Measurements from ENCODE around the gene DACH1. TPM values are rescaled to one million over a fixed set of nuclear protein-coding genes. Genes with fewer than 3 reads are reported as not detected.

Gene DACH1
- polyA plus RNA-seq, 1 donor from 2014 or later = not detected

GRCh38 chr13:71576571-71576970 is 290.4 kb downstream of the DACH1 start:
- Mint-ChIP-seq H3K9me3 (peaks cover 0 to 2% (median 0%) of the 10 kb centered on the region in 3 donors), H3K4me3 (no peak overlapping the region), H3K4me1 (no peaks in the 10 kb centered on the region), H3K27me3 (no peaks in the 10 kb centered on the region), H3K27ac (no peak overlapping the region), H3K36me3 (no peaks in the 10 kb centered on the region)

DNA sequence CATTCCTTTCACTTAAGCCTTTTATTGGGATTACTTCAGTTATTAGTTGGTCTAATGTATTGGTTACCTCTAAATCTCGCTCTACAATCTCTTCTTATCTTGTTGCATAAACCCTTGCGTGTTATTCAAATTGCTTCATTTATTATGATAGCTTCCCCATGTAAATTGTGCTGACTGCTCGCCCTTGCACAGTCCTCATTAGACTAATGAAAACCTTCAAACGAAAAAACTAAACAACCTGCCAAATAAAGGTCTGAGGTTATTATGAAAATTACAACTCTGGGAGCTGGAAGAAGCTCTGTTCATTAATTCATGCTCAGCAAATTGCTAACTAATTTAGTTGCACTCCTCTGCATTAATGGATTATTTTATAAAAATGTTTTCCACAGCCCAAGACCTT is 320.1 kb downstream of the DACH1 start:
- Mint-ChIP-seq H3K27ac (no peak overlapping the region), H3K4me1 (no peaks in the 10 kb centered on the region), H3K36me3 (no peaks in the 10 kb centered on the region), H3K27me3 (no peaks in the 10 kb centered on the region), H3K4me3 (no peak overlapping the region), H3K9me3 (peaks cover 0 to 1% (median 0%) of the 10 kb centered on the region in 3 donors)

DNA sequence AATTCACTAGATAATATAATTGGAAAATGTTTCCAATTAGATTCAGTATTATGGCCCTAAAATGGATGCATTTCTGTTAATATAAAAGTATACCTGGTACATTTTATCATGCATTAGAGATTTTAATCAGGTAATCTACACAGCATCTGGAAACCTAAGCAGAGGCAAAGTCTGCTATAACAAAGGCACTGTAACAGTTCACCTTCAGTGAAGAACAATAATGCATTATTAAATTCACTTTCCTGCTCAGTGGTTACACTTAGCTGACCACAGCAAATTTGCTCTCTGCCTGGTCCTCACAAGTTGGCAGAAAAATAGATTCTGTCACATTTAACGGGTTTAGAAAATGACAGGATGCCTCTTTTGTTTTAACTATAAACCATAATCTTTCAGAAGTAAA is 326.9 kb downstream of the DACH1 start:
- H3K36me3 Mint-ChIP-seq = no peaks in the 10 kb centered on the region

GRCh38 chr13:71536201-71536600 is 330.8 kb downstream of the DACH1 start:
- no peak overlapping the region for H3K4me3 Mint-ChIP-seq
- no peaks in the 10 kb centered on the region for H3K27me3 Mint-ChIP-seq
- no peaks in the 10 kb centered on the region for H3K4me1 Mint-ChIP-seq
- no peaks in the 10 kb centered on the region for H3K36me3 Mint-ChIP-seq
- H3K27ac Mint-ChIP-seq = no peak overlapping the region
- peaks cover 0 to 4% (median 2%) of the 10 kb centered on the region in 3 donors for H3K9me3 Mint-ChIP-seq

More for the DNA sequence above, 326.9 kb downstream of the DACH1 start:
- Mint-ChIP-seq H3K27ac (no peak overlapping the region), H3K27me3 (no peaks in the 10 kb centered on the region), H3K4me3 (no peak overlapping the region), H3K9me3 (no peaks in the 10 kb centered on the region), H3K4me1 (no peaks in the 10 kb centered on the region)

GRCh38 chr13:71524613-71525304 is 342.2 kb downstream of the DACH1 start:
- Mint-ChIP-seq H3K9me3 (peaks cover 2 to 6% (median 3%) of the 10 kb centered on the region in 3 donors), H3K4me1 (no peaks in the 10 kb centered on the region), H3K36me3 (no peaks in the 10 kb centered on the region), H3K4me3 (no peak overlapping the region), H3K27ac (no peak overlapping the region), H3K27me3 (no peaks in the 10 kb centered on the region)

DNA sequence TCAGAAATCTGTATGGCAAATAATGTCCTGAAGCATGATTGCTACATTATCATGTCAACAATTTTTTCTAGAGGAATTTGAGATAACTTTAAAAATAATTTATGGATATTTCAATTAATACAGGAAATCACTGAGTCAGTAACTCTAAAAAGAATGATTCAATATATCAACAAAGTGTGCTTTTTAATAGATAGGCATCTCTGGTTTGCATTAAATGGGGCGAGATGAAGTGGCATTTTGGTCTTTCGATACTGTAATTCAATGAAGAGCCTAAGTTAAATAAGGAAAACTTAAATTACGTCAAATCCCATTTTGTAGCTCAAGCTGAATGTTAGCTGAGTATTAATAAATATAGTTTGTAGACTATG is 342.8 kb downstream of the DACH1 start:
- Mint-ChIP-seq H3K4me3 (no peak overlapping the region), H3K9me3 (peaks cover 2 to 3% (median 2%) of the 10 kb centered on the region in 3 donors), H3K4me1 (no peaks in the 10 kb centered on the region), H3K27ac (no peak overlapping the region), H3K36me3 (no peaks in the 10 kb centered on the region), H3K27me3 (no peaks in the 10 kb centered on the region)

DNA sequence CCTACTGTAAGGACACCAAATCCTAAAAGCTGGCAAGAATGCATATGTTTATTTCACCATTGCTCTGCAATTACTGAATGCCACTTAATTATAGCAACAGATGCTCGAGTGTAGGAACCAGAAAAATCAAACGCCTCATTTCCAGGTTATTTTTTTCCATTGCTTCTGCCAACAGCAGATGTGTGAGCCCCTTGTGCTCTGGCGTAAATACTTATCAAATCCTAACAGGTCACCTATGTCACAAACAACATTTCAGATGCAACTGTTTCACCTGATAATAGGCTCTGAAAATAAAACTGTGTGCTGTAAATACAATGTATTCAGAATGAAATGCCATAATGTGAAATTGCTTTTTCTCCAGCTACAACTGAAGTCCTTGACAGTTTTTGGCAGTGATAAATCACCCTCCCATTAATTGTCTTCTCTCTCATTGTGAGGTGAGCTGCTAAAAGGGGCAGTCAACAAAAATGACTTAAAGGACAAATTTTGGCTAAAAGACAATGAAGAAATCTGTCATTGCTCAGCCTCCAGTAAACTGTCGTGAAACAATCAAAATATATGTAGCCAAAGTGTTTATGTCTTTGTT is 344.0 kb downstream of the DACH1 start:
- Mint-ChIP-seq H3K27me3 (no peaks in the 10 kb centered on the region), H3K9me3 (peaks cover 2% of the 10 kb centered on the region in 3 donors), H3K4me3 (no peak overlapping the region), H3K4me1 (no peaks in the 10 kb centered on the region), H3K27ac (no peak overlapping the region), H3K36me3 (no peaks in the 10 kb centered on the region)

GRCh38 chr13:71517004-71517403 is 350.0 kb downstream of the DACH1 start:
- H3K4me1 Mint-ChIP-seq = no peaks in the 10 kb centered on the region
- no peaks in the 10 kb centered on the region for H3K27me3 Mint-ChIP-seq
- H3K9me3 Mint-ChIP-seq = peaks cover 0 to 3% (median 0%) of the 10 kb centered on the region in 3 donors
- H3K27ac Mint-ChIP-seq = no peak overlapping the region
- no peak overlapping the region for H3K4me3 Mint-ChIP-seq
- no peaks in the 10 kb centered on the region for H3K36me3 Mint-ChIP-seq

- Mint-ChIP-seq H3K36me3 (no peaks in the 10 kb centered on the region), H3K4me1 (no peaks in the 10 kb centered on the region), H3K4me3 (no peak overlapping the region), H3K27me3 (no peaks in the 10 kb centered on the region), H3K9me3 (peaks cover 0 to 4% (median 0%) of the 10 kb centered on the region in 3 donors), H3K27ac (no peak overlapping the region)
These were observed 350.5 kb downstream of the DACH1 start for GRCh38 chr13:71516521-71516920.

DNA sequence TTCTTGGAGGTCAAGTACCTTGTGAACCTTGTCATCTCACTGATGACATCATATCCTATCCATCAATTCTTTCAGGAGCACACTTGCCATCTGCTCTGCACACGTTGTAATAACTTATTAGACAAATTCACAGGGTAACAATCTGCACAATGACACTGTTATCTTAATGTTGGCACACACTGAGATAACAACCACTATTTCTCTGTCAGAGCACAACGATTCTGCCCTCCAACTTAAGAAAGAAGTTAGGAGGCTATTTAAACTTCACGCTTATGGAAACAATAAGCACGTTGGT is 351.3 kb downstream of the DACH1 start:
- H3K27ac Mint-ChIP-seq = no peak overlapping the region
- H3K4me3 Mint-ChIP-seq = no peak overlapping the region
- no peaks in the 10 kb centered on the region for H3K36me3 Mint-ChIP-seq
- peaks cover 0 to 3% (median 0%) of the 10 kb centered on the region in 3 donors for H3K9me3 Mint-ChIP-seq
- no peaks in the 10 kb centered on the region for H3K4me1 Mint-ChIP-seq
- H3K27me3 Mint-ChIP-seq = no peaks in the 10 kb centered on the region

DNA sequence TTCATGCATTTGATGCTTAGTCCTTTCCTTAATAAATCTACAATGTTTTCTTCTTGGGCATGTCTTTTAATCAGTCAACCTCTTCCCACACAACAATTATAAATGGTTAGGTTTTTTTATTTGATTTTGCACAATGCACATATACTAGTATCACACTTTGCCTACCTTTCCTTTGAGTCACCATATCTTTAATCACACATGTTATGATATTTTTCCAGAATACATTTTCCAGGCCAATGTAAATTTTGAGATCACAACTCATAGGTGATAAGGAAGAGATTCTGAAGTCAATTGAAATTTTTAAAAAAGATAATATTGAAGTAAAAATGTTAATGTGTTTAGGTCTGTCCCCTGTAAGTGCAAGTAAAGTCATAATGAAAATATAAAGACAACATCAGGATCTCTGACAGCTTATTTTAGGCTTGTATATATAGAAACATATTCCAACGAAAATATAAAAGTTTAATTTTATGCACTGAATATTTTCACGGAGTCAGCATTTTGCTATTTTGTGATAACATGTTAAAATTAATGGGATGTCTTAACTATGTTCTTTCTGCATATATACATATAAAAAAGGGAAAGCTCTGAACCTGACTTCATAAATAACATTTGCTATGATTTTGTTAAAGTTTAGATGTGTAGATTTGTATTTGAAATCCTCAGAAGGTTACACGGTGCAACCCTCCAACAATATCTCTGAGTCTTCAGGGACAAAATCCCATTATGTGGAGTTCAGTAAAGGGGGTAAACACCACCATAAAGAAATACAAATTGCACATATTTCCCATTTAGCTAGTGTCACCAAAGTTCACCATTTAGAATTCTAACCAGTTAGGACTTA is 351.9 kb downstream of the DACH1 start:
- no peaks in the 10 kb centered on the region for H3K36me3 Mint-ChIP-seq
- H3K27ac Mint-ChIP-seq = no peak overlapping the region
- H3K4me3 Mint-ChIP-seq = no peak overlapping the region
- no peaks in the 10 kb centered on the region for H3K4me1 Mint-ChIP-seq
- H3K9me3 Mint-ChIP-seq = peaks cover 0 to 3% (median 0%) of the 10 kb centered on the region in 3 donors
- H3K27me3 Mint-ChIP-seq = no peaks in the 10 kb centered on the region

DNA sequence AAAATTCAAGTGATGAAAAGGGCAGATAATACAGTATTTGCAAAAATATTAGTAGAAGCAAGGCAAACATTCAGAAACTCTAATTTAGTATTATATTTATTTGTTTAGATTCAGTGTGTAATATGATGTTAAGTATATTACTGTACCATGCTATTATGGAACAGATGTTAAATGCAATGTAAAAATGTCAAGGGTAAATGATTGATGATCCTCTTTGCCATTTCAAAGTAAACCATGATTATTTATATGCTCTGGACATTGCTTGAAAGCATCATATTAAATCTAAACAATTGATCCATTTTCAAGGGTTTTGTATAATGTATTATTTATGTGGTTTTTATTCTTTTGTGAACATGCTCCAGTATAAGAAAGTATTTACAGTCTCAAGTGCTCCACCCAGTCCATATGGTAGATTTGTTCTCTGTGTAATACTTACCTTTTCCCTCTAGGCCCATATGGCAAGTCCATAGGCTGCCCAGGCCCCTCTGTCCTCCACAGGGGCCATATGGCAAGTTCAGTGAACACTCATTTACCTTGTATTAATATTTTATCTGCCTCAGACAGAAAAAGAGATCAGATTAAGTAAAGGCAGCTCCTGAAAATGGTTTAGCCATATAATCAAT is 353.5 kb downstream of the DACH1 start:
- Mint-ChIP-seq H3K27ac (no peak overlapping the region), H3K4me1 (no peaks in the 10 kb centered on the region)

GRCh38 chr13:71503781-71504180 is 363.2 kb downstream of the DACH1 start:
- Mint-ChIP-seq H3K4me1 (no peaks in the 10 kb centered on the region), H3K9me3 (peaks cover 0 to 4% (median 3%) of the 10 kb centered on the region in 3 donors), H3K36me3 (no peaks in the 10 kb centered on the region)

More for the DNA sequence above, 353.5 kb downstream of the DACH1 start:
- Mint-ChIP-seq H3K27me3 (no peaks in the 10 kb centered on the region), H3K36me3 (no peaks in the 10 kb centered on the region), H3K4me3 (no peak overlapping the region), H3K9me3 (peaks cover 0 to 3% (median 0%) of the 10 kb centered on the region in 3 donors)

GRCh38 chr13:71499944-71500514 is 367.0 kb downstream of the DACH1 start:
- no peaks in the 10 kb centered on the region for H3K36me3 Mint-ChIP-seq
- H3K4me3 Mint-ChIP-seq = no peak overlapping the region
- H3K27ac Mint-ChIP-seq = no peak overlapping the region
- peaks cover 0 to 4% (median 3%) of the 10 kb centered on the region in 3 donors for H3K9me3 Mint-ChIP-seq
- no peaks in the 10 kb centered on the region for H3K27me3 Mint-ChIP-seq
- peaks cover 0 to 2% (median 0%) of the 10 kb centered on the region in 3 donors for H3K4me1 Mint-ChIP-seq

More at GRCh38 chr13:71503781-71504180, 363.2 kb downstream of the DACH1 start:
- no peak overlapping the region for H3K4me3 Mint-ChIP-seq
- H3K27ac Mint-ChIP-seq = no peak overlapping the region
- H3K27me3 Mint-ChIP-seq = no peaks in the 10 kb centered on the region

DNA sequence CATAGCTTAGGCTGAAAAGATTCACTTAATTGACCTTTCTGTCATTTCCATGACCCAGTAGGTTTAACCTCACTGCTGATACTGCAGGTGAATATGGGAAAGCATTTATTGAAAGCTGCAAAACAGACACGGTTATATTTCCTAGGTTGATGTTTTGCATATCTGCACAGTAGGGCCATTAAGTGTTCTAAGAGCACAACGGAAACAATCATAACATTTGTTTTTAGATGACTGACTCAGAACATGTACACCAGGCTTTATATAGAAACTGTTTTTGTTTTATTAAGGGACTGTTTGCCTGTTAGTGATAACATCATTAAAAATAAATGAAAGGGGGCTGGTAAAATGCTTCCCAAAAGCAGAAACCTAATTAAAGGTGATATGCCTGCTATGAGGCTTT is 367.8 kb downstream of the DACH1 start:
- H3K4me1 Mint-ChIP-seq = peaks cover 0 to 2% (median 0%) of the 10 kb centered on the region in 3 donors
- H3K27ac Mint-ChIP-seq = no peak overlapping the region
- H3K4me3 Mint-ChIP-seq = no peak overlapping the region
- peaks cover 0 to 4% (median under 1%) of the 10 kb centered on the region in 3 donors for H3K9me3 Mint-ChIP-seq
- no peaks in the 10 kb centered on the region for H3K36me3 Mint-ChIP-seq
- no peaks in the 10 kb centered on the region for H3K27me3 Mint-ChIP-seq
